A549 (cell line): ENCODE data around the gene ASF1B. TPM values are rescaled to one million over a fixed set of nuclear protein-coding genes. Genes with fewer than 3 reads are reported as not detected.

Source experiments
- ATAC-seq, 2 experiments: fragments of 200-7000 bp in 1 of 2; fragments of >200 bp in 1 of 2; cut with Nextera tagmentation in 1 of 2; cut with Tn5 transposase in 1 of 2; 3 replicates each; pipeline versions ENCODE4 v1.8.0 to v1.9.1; 2018 to 2020; ENCODE audit warnings: mild to moderate bottlenecking in 1 of 2, moderate library complexity in 1 of 2
- CTCF ChIA-PET: fragments of 300-600 bp; sonication (Branson Sonifier 250); formaldehyde crosslinking; extraction: SDS; loops from one replicate; lab custom pipeline; 2021; ENCODE audit warnings: antibody characterized with exemption, inconsistent platforms; lab: Yijun Ruan, JAX
- POLR2A ChIA-PET: fragments of 350-600 bp; formaldehyde crosslinking; extraction: SDS; loops from one replicate; lab custom pipeline; 2021; ENCODE audit warnings: antibody characterized with exemption, inconsistent platforms; lab: Yijun Ruan, JAX
- DNase-seq, 2 experiments: peaks; one replicate each; pipeline versions ENCODE4 v3.0.0 to v3.0.0-alpha.2; 2011 to 2016; ENCODE audit warnings: low read depth in 1 of 2, low spot score in 1 of 2
- FAIRE-seq: peaks from 2 replicates; lab custom pipeline; 2011; peaks lifted over from hg19 to GRCh38; lab: Jason Lieb, UNC
- H3K27ac ChIP-seq, 2 experiments: fragments of >200 bp; sonication (Bioruptor Twin); formaldehyde crosslinking; 3 replicates each; pipeline ENCODE4 v1.5.1; 2016 to 2017
- H3K4me1 ChIP-seq: fragments of >200 bp; sonication (Bioruptor Twin); formaldehyde crosslinking; 3 replicates; pipeline ENCODE4 v1.6.1; 2016
- H3K4me2 ChIP-seq: fragments of >200 bp; sonication (Bioruptor Twin); formaldehyde crosslinking; 3 replicates; pipeline ENCODE4 v1.6.1; 2016
- H3K4me3 ChIP-seq: fragments of >200 bp; sonication (Bioruptor Twin); formaldehyde crosslinking; 3 replicates; pipeline ENCODE4 v1.5.1; 2016
- H3K9me3 ChIP-seq: fragments of >200 bp; sonication (Bioruptor Twin); formaldehyde crosslinking; 3 replicates; pipeline ENCODE4 v1.6.1; 2016
- CEBPB ChIP-seq, 2 experiments: fragments of >200 bp in 1 of 2; sonication (Bioruptor Twin) in 1 of 2; formaldehyde crosslinking in 1 of 2; IDR thresholded peaks; 2 replicates each; pipeline ENCODE4 v1.6.1; 2012 to 2016
- CHD4 ChIP-seq: fragments of 200-600 bp; sonication (generic); IDR thresholded peaks from 2 replicates; pipeline ENCODE4 v1.6.1; 2016; ENCODE audit warnings: antibody characterized with exemption, mild to moderate bottlenecking, borderline replicate concordance
- FOSB ChIP-seq: fragments of 250-450 bp; sonication (Bioruptor Pico); IDR thresholded peaks from 2 replicates; pipeline ENCODE4 v1.5.0; 2020; ENCODE audit warnings: mild to moderate bottlenecking, moderate library complexity
- FOSL2 ChIP-seq, 2 experiments: fragments of 450-650 bp in 1 of 2; fragments of >200 bp in 1 of 2; sonication (Bioruptor Twin) in 1 of 2; formaldehyde crosslinking; IDR thresholded peaks; 2 replicates each; pipeline versions ENCODE4 v1.5.0 to v1.6.1; 2016 to 2020; ENCODE audit warnings: mild to moderate bottlenecking in 1 of 2, moderate library complexity in 1 of 2
- FOXS1 ChIP-seq: fragments of 250-450 bp; sonication (Bioruptor Pico); IDR thresholded peaks from 2 replicates; pipeline ENCODE4 v1.5.0; 2020; ENCODE audit warnings: mild to moderate bottlenecking, moderate library complexity
- GATA3 ChIP-seq: IDR thresholded peaks from 2 replicates; pipeline ENCODE4 v1.6.1; 2012; ENCODE audit warnings: borderline replicate concordance
- HEYL ChIP-seq: fragments of 250-450 bp; sonication (Bioruptor Pico); IDR thresholded peaks from 2 replicates; pipeline ENCODE4 v1.8.0; 2021; ENCODE audit warnings: mild to moderate bottlenecking, moderate library complexity
- HOXA7 ChIP-seq: fragments of 250-450 bp; sonication (Bioruptor Pico); IDR thresholded peaks from 2 replicates; pipeline ENCODE4 v1.5.0; 2020; ENCODE audit warnings: mild to moderate bottlenecking, moderate library complexity
- HOXB13 ChIP-seq: fragments of 250-450 bp; sonication (Bioruptor Pico); IDR thresholded peaks from 2 replicates; pipeline ENCODE4 v1.5.0; 2020; ENCODE audit warnings: low read depth, mild to moderate bottlenecking, moderate library complexity
- JUN ChIP-seq, 2 experiments: fragments of >200 bp; sonication (Bioruptor Twin); formaldehyde crosslinking; IDR thresholded peaks; 2 replicates in 1 of 2; 3 replicates in 1 of 2; pipeline ENCODE4 v1.6.1; 2016 to 2017
- MYC ChIP-seq: IDR thresholded peaks from 2 replicates; pipeline ENCODE4 v1.6.1; 2012; ENCODE audit warnings: mild to moderate bottlenecking, inconsistent platforms, low read length, improper control_type of control experiment, borderline replicate concordance
- POLR2A ChIP-seq: IDR thresholded peaks from 2 replicates; pipeline ENCODE4 v1.6.1; 2012; ENCODE audit warnings: mild to moderate bottlenecking, low read length
- POLR2AphosphoS2 ChIP-seq: conservative IDR thresholded peaks from 2 replicates; pipeline ENCODE4 v1.6.1; 2012; ENCODE audit warnings: low read length, improper control_type of control experiment, inconsistent platforms
- RAD21 ChIP-seq, 2 experiments: fragments of >200 bp in 1 of 2; sonication (Bioruptor Twin) in 1 of 2; formaldehyde crosslinking in 1 of 2; IDR thresholded peaks in 1 of 2; conservative IDR thresholded peaks in 1 of 2; 2 replicates in 1 of 2; 3 replicates in 1 of 2; pipeline ENCODE4 v1.6.1; 2012 to 2018; ENCODE audit warnings: inconsistent platforms in 1 of 2
- RCOR1 ChIP-seq: fragments of 150-350 bp; IDR thresholded peaks from 2 replicates; pipeline ENCODE4 v1.6.1; 2014; ENCODE audit warnings: antibody characterized with exemption, low read length, low read depth
- SREBF2 ChIP-seq: fragments of 450-650 bp; IDR thresholded peaks from 2 replicates; pipeline ENCODE4 v1.6.1; 2014; ENCODE audit warnings: mild to moderate bottlenecking, moderate library complexity
- TFCP2L1 ChIP-seq: fragments of 250-450 bp; sonication (Bioruptor Pico); IDR thresholded peaks from 2 replicates; pipeline ENCODE4 v1.5.0; 2021; ENCODE audit warnings: mild to moderate bottlenecking
- WGBS: methylation state at CpG from one replicate; pipeline ENCODE4 v1.1.6; 2017; ENCODE audit errors: missing lambda C conversion rate; 5-methylcytosine and 5-hydroxymethylcytosine counted together
- polyA plus RNA-seq, 4 experiments: library from polyadenylated mRNA; depleted of rRNA in 3 of 4; stranded (reverse); fragments of >200 nt; fragmentation: RNase III in 1 of 4; extraction: RNeasy Plus Mini Kit Qiagen cat#74134 plus additional on column Dnase treatment in 1 of 4; gene quantifications; 2 replicates in 3 of 4; 3 replicates in 1 of 4; pipeline ENCODE4 v1.2.3, GENCODE V29; 2011 to 2017
- TF ChIP-seq, protein P1 (sequence below): IDR thresholded peaks from 2 replicates; pipeline ENCODE4 v1.6.1; 2012
- TF ChIP-seq, protein P2 (sequence below): fragments of 200-600 bp; sonication (generic); IDR thresholded peaks from 2 replicates; pipeline ENCODE4 v1.6.1; 2016; ENCODE audit warnings: antibody characterized with exemption, mild to moderate bottlenecking, moderate library complexity
- TF ChIP-seq, protein P3 (sequence below): fragments of 250-450 bp; sonication (Bioruptor Pico); IDR thresholded peaks from 2 replicates; pipeline ENCODE4 v1.5.0; 2021; ENCODE audit warnings: mild to moderate bottlenecking, moderate library complexity, borderline replicate concordance

ASF1B gene
- polyA plus RNA-seq, 2 of the 4 experiments (the other 2 are of a cell fraction) = 12.1 to 46.2 TPM

DNA sequence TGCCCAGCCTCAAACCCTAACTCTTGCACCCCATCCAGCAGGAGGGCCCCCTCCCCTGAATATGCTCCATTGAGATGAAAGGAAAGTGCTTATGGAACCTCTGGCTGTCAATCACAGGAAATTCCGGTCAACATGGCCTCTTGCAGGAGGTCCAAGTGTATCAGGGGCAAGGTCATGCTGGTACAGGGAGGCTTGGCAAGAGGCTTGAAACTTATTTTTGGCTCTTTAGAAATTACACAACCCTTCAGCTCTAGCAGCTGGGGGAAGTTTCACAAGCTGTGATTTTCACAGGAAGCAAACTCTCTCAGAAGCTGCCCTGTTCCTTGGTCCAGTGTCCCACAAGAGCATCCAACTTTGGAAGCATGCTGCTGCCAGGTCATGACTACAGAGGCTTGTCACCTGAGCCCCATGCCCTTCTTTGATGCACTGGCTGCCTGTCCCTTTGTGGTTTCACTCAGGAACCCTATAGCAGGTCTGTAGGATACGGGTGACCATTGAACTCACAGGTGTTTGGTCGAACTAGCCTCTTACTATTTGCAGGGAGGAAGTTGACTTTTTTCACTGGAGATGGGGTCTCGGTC lies 8.4 kb downstream of the ASF1B start (continued):
- TF ChIP-seq, protein P1, sequence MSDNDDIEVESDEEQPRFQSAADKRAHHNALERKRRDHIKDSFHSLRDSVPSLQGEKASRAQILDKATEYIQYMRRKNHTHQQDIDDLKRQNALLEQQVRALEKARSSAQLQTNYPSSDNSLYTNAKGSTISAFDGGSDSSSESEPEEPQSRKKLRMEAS = no peak
- TF ChIP-seq HOXA7 (CRISPR knock-in tag) = no peak

DNA sequence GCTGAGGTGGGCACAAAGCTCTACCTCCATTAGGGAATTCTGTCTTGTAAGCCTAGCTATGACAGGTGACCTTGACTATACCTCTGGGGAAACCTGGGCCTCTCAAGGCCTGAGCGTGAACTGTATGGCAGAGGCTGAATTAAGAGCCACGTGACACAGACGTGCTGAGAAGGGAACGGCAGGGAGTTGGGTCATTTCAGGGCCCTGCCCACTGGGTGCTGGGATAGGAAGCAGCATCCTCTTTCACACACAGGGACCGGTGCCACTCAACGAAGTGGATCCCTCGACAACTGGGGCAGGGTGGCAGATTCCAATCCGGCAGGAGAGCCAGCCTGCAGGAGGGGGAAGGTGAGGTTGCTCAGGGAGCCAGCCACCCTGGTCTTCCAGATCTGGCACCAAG lies 9.2 kb downstream of the ASF1B start:
- FAIRE-seq (no peak), DNase-seq (no peak), ATAC-seq (no peak)
- no peak for TF ChIP-seq FOXS1 (CRISPR knock-in tag)
- no peak for TF ChIP-seq FOSB (CRISPR knock-in tag)
- no peak for TF ChIP-seq HOXB13 (CRISPR knock-in tag)
- TF ChIP-seq RCOR1 = no peak
- TF ChIP-seq TFCP2L1 (CRISPR knock-in tag) = no peak
- no peak for TF ChIP-seq RAD21 (conservative IDR thresholded peaks at IDR 0.05 in 1 of 2, IDR thresholded peaks at IDR 0.05 in 1 of 2)
- no peak for TF ChIP-seq HEYL (CRISPR knock-in tag)
- no peak for TF ChIP-seq JUN (IDR thresholded peaks at IDR 0.05)
- no peak for TF ChIP-seq POLR2AphosphoS2
- no peak for TF ChIP-seq SREBF2
- no peak for TF ChIP-seq POLR2A
- TF ChIP-seq, protein P2, sequence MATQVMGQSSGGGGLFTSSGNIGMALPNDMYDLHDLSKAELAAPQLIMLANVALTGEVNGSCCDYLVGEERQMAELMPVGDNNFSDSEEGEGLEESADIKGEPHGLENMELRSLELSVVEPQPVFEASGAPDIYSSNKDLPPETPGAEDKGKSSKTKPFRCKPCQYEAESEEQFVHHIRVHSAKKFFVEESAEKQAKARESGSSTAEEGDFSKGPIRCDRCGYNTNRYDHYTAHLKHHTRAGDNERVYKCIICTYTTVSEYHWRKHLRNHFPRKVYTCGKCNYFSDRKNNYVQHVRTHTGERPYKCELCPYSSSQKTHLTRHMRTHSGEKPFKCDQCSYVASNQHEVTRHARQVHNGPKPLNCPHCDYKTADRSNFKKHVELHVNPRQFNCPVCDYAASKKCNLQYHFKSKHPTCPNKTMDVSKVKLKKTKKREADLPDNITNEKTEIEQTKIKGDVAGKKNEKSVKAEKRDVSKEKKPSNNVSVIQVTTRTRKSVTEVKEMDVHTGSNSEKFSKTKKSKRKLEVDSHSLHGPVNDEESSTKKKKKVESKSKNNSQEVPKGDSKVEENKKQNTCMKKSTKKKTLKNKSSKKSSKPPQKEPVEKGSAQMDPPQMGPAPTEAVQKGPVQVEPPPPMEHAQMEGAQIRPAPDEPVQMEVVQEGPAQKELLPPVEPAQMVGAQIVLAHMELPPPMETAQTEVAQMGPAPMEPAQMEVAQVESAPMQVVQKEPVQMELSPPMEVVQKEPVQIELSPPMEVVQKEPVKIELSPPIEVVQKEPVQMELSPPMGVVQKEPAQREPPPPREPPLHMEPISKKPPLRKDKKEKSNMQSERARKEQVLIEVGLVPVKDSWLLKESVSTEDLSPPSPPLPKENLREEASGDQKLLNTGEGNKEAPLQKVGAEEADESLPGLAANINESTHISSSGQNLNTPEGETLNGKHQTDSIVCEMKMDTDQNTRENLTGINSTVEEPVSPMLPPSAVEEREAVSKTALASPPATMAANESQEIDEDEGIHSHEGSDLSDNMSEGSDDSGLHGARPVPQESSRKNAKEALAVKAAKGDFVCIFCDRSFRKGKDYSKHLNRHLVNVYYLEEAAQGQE = no peak
- TF ChIP-seq GATA3 = no peak
- TF ChIP-seq, protein P3, sequence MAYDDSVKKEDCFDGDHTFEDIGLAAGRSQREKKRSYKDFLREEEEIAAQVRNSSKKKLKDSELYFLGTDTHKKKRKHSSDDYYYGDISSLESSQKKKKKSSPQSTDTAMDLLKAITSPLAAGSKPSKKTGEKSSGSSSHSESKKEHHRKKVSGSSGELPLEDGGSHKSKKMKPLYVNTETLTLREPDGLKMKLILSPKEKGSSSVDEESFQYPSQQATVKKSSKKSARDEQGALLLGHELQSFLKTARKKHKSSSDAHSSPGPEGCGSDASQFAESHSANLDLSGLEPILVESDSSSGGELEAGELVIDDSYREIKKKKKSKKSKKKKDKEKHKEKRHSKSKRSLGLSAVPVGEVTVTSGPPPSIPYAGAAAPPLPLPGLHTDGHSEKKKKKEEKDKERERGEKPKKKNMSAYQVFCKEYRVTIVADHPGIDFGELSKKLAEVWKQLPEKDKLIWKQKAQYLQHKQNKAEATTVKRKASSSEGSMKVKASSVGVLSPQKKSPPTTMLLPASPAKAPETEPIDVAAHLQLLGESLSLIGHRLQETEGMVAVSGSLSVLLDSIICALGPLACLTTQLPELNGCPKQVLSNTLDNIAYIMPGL (CRISPR knock-in tag) = no peak
- TF ChIP-seq CHD4 = no peak
- no peak for TF ChIP-seq CEBPB (IDR thresholded peaks at IDR 0.05)
- 91% methylated on average over 5 of the region's 8 CpGs for WGBS
- Histone ChIP-seq H3K9me3 (no peaks in the 10 kb centered on the region), H3K4me3 (no peak overlapping the region), H3K27ac (no peak overlapping the region), H3K4me1 (no peaks in the 10 kb centered on the region), H3K4me2 (no peak overlapping the region)
- ChIA-PET CTCF (interaction anchor here (1.2 to 4.5 kb wide), 3 partner anchors 9 to 222 kb away, joined by 3 to 24 read pairs (median 4); partner anchors contain the start of gene ASF1B), POLR2A (no interaction called here)

DNA sequence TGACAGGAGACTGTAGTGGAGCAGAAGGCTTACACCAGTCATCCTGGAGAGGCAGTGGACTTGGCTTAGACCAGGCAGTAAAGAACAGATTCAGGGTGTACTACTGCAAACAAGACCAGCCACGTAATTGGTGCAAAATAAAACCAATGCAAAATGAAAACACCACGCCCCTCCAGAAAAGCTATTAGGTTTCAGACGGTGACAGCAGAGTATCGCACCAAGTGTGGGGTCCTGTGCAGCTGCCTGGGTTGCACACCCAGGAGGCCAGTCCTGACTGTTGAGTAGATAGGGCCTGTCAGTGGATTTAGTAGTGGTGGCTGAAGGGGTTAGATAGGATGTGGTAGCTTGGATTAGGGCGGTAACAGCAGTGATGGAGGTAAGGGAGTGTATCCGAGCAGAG lies 13.5 kb downstream of the ASF1B start:
- Histone ChIP-seq H3K4me1 (peaks cover 10% of the 10 kb centered on the region; the same call in 2 of the 3 replicates), H3K4me2 (no peak overlapping the region), H3K27ac (no peak overlapping the region), H3K4me3 (no peak overlapping the region), H3K9me3 (no peaks in the 10 kb centered on the region)
- ChIA-PET CTCF (interaction anchor here (1.0 kb wide), 2 partner anchors 8 to 51 kb away, joined by 3 to 4 read pairs; partner anchors contain the start of gene MISP3), POLR2A (interaction anchor here (0.6 to 1.0 kb wide), 2 partner anchors 14 to 135 kb away, joined by 4 to 5 read pairs; partner anchors contain the start of gene ASF1B)
- no peak for TF ChIP-seq POLR2A
- no peak for TF ChIP-seq HOXB13 (CRISPR knock-in tag)
- TF ChIP-seq POLR2AphosphoS2 = no peak
- no peak for TF ChIP-seq MYC
- TF ChIP-seq, protein P1 = no peak
- TF ChIP-seq FOSL2 (IDR thresholded peaks at IDR 0.05) = no peak
- TF ChIP-seq FOSL2 (CRISPR knock-in tag; IDR thresholded peaks at IDR 0.05) = no peak
- ATAC-seq = no peak
- no peak for FAIRE-seq
- no peak for DNase-seq
- 97% methylated on average over 6 of the region's 6 CpGs for WGBS
